Measurements from ENCODE around the gene LRRC15.

The LRRC15 gene

GRCh38 chr3:194384569-194385001 lies 15.0 kb upstream of the LRRC15 start:
- no peaks in the 10 kb centered on the region for H3K9me3 ChIP-seq (ENCODE audit: control insufficient read depth, low read depth, low read length)
- H3K27ac ChIP-seq (ENCODE audit: low read length) = no peak overlapping the region
- H3K4me1 ChIP-seq (ENCODE audit: control insufficient read depth, low read depth, low read length) = peaks cover 16% of the 10 kb centered on the region
- H3K4me3 ChIP-seq (ENCODE audit: low read length) = no peak overlapping the region
- no peaks in the 10 kb centered on the region for H3K36me3 ChIP-seq (ENCODE audit: control insufficient read depth, low read depth, low read length)
- H3K27me3 ChIP-seq (ENCODE audit: control insufficient read depth, insufficient read depth, low read length) = no peaks in the 10 kb centered on the region
- no peak overlapping the region for H3K9ac ChIP-seq (ENCODE audit: low read length)

GRCh38 chr3:194384156-194384555 lies 14.6 kb upstream of the LRRC15 start:
- H3K27me3 ChIP-seq (ENCODE audit: control insufficient read depth, insufficient read depth, low read length) = no peaks in the 10 kb centered on the region
- H3K4me3 ChIP-seq (ENCODE audit: low read length) = no peak overlapping the region
- H3K36me3 ChIP-seq (ENCODE audit: control insufficient read depth, low read depth, low read length) = no peaks in the 10 kb centered on the region
- H3K9ac ChIP-seq (ENCODE audit: low read length) = no peak overlapping the region
- H3K4me1 ChIP-seq (ENCODE audit: control insufficient read depth, low read depth, low read length) = peaks cover 16% of the 10 kb centered on the region
- no peaks in the 10 kb centered on the region for H3K9me3 ChIP-seq (ENCODE audit: control insufficient read depth, low read depth, low read length)
- no peak overlapping the region for H3K27ac ChIP-seq (ENCODE audit: low read length)

- Histone ChIP-seq H3K27me3 (ENCODE audit: control insufficient read depth, insufficient read depth, low read length) (no peaks in the 10 kb centered on the region), H3K4me1 (ENCODE audit: control insufficient read depth, low read depth, low read length) (peaks cover 16% of the 10 kb centered on the region), H3K27ac (ENCODE audit: low read length) (no peak overlapping the region), H3K9me3 (ENCODE audit: control insufficient read depth, low read depth, low read length) (no peaks in the 10 kb centered on the region), H3K36me3 (ENCODE audit: control insufficient read depth, low read depth, low read length) (no peaks in the 10 kb centered on the region), H3K4me3 (ENCODE audit: low read length) (no peak overlapping the region), H3K9ac (ENCODE audit: low read length) (no peak overlapping the region)
These were observed 13.9 kb upstream of the LRRC15 start for GRCh38 chr3:194383276-194383940.

GRCh38 chr3:194382892-194383223 lies 13.3 kb upstream of the LRRC15 start:
- H3K36me3 ChIP-seq (ENCODE audit: control insufficient read depth, low read depth, low read length) = no peaks in the 10 kb centered on the region
- peaks cover 16% of the 10 kb centered on the region for H3K4me1 ChIP-seq (ENCODE audit: control insufficient read depth, low read depth, low read length)
- H3K9ac ChIP-seq (ENCODE audit: low read length) = no peak overlapping the region
- H3K27ac ChIP-seq (ENCODE audit: low read length) = no peak overlapping the region
- no peaks in the 10 kb centered on the region for H3K27me3 ChIP-seq (ENCODE audit: control insufficient read depth, insufficient read depth, low read length)
- no peak overlapping the region for H3K4me3 ChIP-seq (ENCODE audit: low read length)
- no peaks in the 10 kb centered on the region for H3K9me3 ChIP-seq (ENCODE audit: control insufficient read depth, low read depth, low read length)

GRCh38 chr3:194382196-194382891 lies 12.8 kb upstream of the LRRC15 start:
- Histone ChIP-seq H3K27ac (ENCODE audit: low read length) (no peak overlapping the region), H3K36me3 (ENCODE audit: control insufficient read depth, low read depth, low read length) (no peaks in the 10 kb centered on the region), H3K4me3 (ENCODE audit: low read length) (no peak overlapping the region), H3K9me3 (ENCODE audit: control insufficient read depth, low read depth, low read length) (no peaks in the 10 kb centered on the region), H3K27me3 (ENCODE audit: control insufficient read depth, insufficient read depth, low read length) (no peaks in the 10 kb centered on the region), H3K4me1 (ENCODE audit: control insufficient read depth, low read depth, low read length) (peaks cover 16% of the 10 kb centered on the region), H3K9ac (ENCODE audit: low read length) (no peak overlapping the region)

GRCh38 chr3:194381460-194381875 lies 11.9 kb upstream of the LRRC15 start:
- H3K27me3 ChIP-seq (ENCODE audit: control insufficient read depth, insufficient read depth, low read length) = no peaks in the 10 kb centered on the region
- no peaks in the 10 kb centered on the region for H3K36me3 ChIP-seq (ENCODE audit: control insufficient read depth, low read depth, low read length)
- H3K27ac ChIP-seq (ENCODE audit: low read length) = no peak overlapping the region
- no peak overlapping the region for H3K4me3 ChIP-seq (ENCODE audit: low read length)
- H3K9me3 ChIP-seq (ENCODE audit: control insufficient read depth, low read depth, low read length) = no peaks in the 10 kb centered on the region
- no peak overlapping the region for H3K9ac ChIP-seq (ENCODE audit: low read length)
- H3K4me1 ChIP-seq (ENCODE audit: control insufficient read depth, low read depth, low read length) = peaks cover 16% of the 10 kb centered on the region

GRCh38 chr3:194380326-194380725 lies 10.8 kb upstream of the LRRC15 start:
- Histone ChIP-seq H3K27me3 (ENCODE audit: control insufficient read depth, insufficient read depth, low read length) (no peaks in the 10 kb centered on the region), H3K36me3 (ENCODE audit: control insufficient read depth, low read depth, low read length) (no peaks in the 10 kb centered on the region), H3K27ac (ENCODE audit: low read length) (no peak overlapping the region), H3K4me1 (ENCODE audit: control insufficient read depth, low read depth, low read length) (peaks cover 20% of the 10 kb centered on the region), H3K4me3 (ENCODE audit: low read length) (no peak overlapping the region), H3K9me3 (ENCODE audit: control insufficient read depth, low read depth, low read length) (no peaks in the 10 kb centered on the region), H3K9ac (ENCODE audit: low read length) (no peak overlapping the region)

- no peaks in the 10 kb centered on the region for H3K36me3 ChIP-seq (ENCODE audit: control insufficient read depth, low read depth, low read length)
- peaks cover 20% of the 10 kb centered on the region for H3K4me1 ChIP-seq (ENCODE audit: control insufficient read depth, low read depth, low read length)
- H3K27me3 ChIP-seq (ENCODE audit: control insufficient read depth, insufficient read depth, low read length) = no peaks in the 10 kb centered on the region
- no peak overlapping the region for H3K27ac ChIP-seq (ENCODE audit: low read length)
- no peak overlapping the region for H3K9ac ChIP-seq (ENCODE audit: low read length)
- no peaks in the 10 kb centered on the region for H3K9me3 ChIP-seq (ENCODE audit: control insufficient read depth, low read depth, low read length)
- H3K4me3 ChIP-seq (ENCODE audit: low read length) = no peak overlapping the region
These were observed 10.1 kb upstream of the LRRC15 start for GRCh38 chr3:194379651-194380050.

GRCh38 chr3:194379231-194379630 lies 9.7 kb upstream of the LRRC15 start:
- peaks cover 20% of the 10 kb centered on the region for H3K4me1 ChIP-seq (ENCODE audit: control insufficient read depth, low read depth, low read length)
- H3K36me3 ChIP-seq (ENCODE audit: control insufficient read depth, low read depth, low read length) = no peaks in the 10 kb centered on the region
- no peaks in the 10 kb centered on the region for H3K9me3 ChIP-seq (ENCODE audit: control insufficient read depth, low read depth, low read length)
- no peak overlapping the region for H3K4me3 ChIP-seq (ENCODE audit: low read length)
- H3K27me3 ChIP-seq (ENCODE audit: control insufficient read depth, insufficient read depth, low read length) = no peaks in the 10 kb centered on the region
- no peak overlapping the region for H3K27ac ChIP-seq (ENCODE audit: low read length)
- no peak overlapping the region for H3K9ac ChIP-seq (ENCODE audit: low read length)

GRCh38 chr3:194377708-194378107 lies 8.2 kb upstream of the LRRC15 start:
- Histone ChIP-seq H3K4me1 (ENCODE audit: control insufficient read depth, low read depth, low read length) (peaks cover 18% of the 10 kb centered on the region), H3K9me3 (ENCODE audit: control insufficient read depth, low read depth, low read length) (no peaks in the 10 kb centered on the region), H3K4me3 (ENCODE audit: low read length) (no peak overlapping the region), H3K9ac (ENCODE audit: low read length) (no peak overlapping the region), H3K36me3 (ENCODE audit: control insufficient read depth, low read depth, low read length) (no peaks in the 10 kb centered on the region), H3K27me3 (ENCODE audit: control insufficient read depth, insufficient read depth, low read length) (no peaks in the 10 kb centered on the region), H3K27ac (ENCODE audit: low read length) (no peak overlapping the region)

- H3K27ac ChIP-seq (ENCODE audit: low read length) = no peak overlapping the region
- H3K27me3 ChIP-seq (ENCODE audit: control insufficient read depth, insufficient read depth, low read length) = no peaks in the 10 kb centered on the region
- no peak overlapping the region for H3K9ac ChIP-seq (ENCODE audit: low read length)
- H3K4me1 ChIP-seq (ENCODE audit: control insufficient read depth, low read depth, low read length) = peaks cover 13% of the 10 kb centered on the region
- no peaks in the 10 kb centered on the region for H3K9me3 ChIP-seq (ENCODE audit: control insufficient read depth, low read depth, low read length)
- H3K4me3 ChIP-seq (ENCODE audit: low read length) = no peak overlapping the region
- no peaks in the 10 kb centered on the region for H3K36me3 ChIP-seq (ENCODE audit: control insufficient read depth, low read depth, low read length)
These were observed 6.7 kb upstream of the LRRC15 start for GRCh38 chr3:194376241-194376560.

Data from iPS-18a (cell line).